ENCODE measurements around the gene HFE. TPM values are rescaled to one million over a fixed set of nuclear protein-coding genes. Genes with fewer than 3 reads are reported as not detected.

The HFE gene
- total RNA-seq, 3 donors from 2014 or later, result 8.9 to 12.0 (median 11.1) TPM

- DNase-seq (peak; percentile 88 to 92 (median 89)), ATAC-seq (peak; percentile 93)
- Histone ChIP-seq H3K4me3 (no peak overlapping the region), H3K9me3 (no peaks in the 10 kb centered on the region), H3K4me1 (ENCODE audit: low read depth) (peaks cover 17% of the 10 kb centered on the region), H3K36me3 (ENCODE audit: low read depth) (no peaks in the 10 kb centered on the region)
- intact Hi-C loops (cut with DNase I, micrococcal nuclease), result loop anchor here in 1 of 2 donors (5.0 kb wide), 1 partner anchor 42 kb away; no protein-coding TSS in a partner anchor
- TF ChIP-seq CTCF (IDR thresholded peaks at IDR 0.05), result peak; percentile 16
Observed at GRCh38 chr6:26103770-26104456, 16.7 kb downstream of the HFE start.

- Histone ChIP-seq H3K4me1 (ENCODE audit: low read depth) (peaks cover 17% of the 10 kb centered on the region), H3K9me3 (no peaks in the 10 kb centered on the region), H3K4me3 (no peak overlapping the region), H3K36me3 (ENCODE audit: low read depth) (no peaks in the 10 kb centered on the region)
- DNase-seq, result peak; percentile 47 to 62 (median 57)
- TF ChIP-seq CTCF (IDR thresholded peaks at IDR 0.05), result no peak
- ATAC-seq, result peak; percentile 34
- intact Hi-C loops (cut with DNase I, micrococcal nuclease), result loop anchor here in 1 of 2 donors (5.0 kb wide), 1 partner anchor 42 kb away; no protein-coding TSS in a partner anchor
Observed at GRCh38 chr6:26104457-26105108, 17.4 kb downstream of the HFE start.

GRCh38 chr6:26105109-26105730 is 18.0 kb downstream of the HFE start:
- intact Hi-C loops (cut with DNase I, micrococcal nuclease), result no loop called here
- no peaks in the 10 kb centered on the region for H3K9me3 ChIP-seq
- DNase-seq (no peak), ATAC-seq (no peak)
- H3K36me3 ChIP-seq (ENCODE audit: low read depth), result no peaks in the 10 kb centered on the region
- TF ChIP-seq CTCF (IDR thresholded peaks at IDR 0.05), result no peak
- H3K4me3 ChIP-seq, result no peak overlapping the region
- H3K4me1 ChIP-seq (ENCODE audit: low read depth), result peaks cover 17% of the 10 kb centered on the region

- TF ChIP-seq CTCF (IDR thresholded peaks at IDR 0.05), result no peak
- intact Hi-C loops (cut with DNase I, micrococcal nuclease), result no loop called here
- peaks cover 17% of the 10 kb centered on the region for H3K4me1 ChIP-seq (ENCODE audit: low read depth)
- no peak for ATAC-seq
- DNase-seq, result no peak
- H3K36me3 ChIP-seq (ENCODE audit: low read depth), result no peaks in the 10 kb centered on the region
- no peaks in the 10 kb centered on the region for H3K9me3 ChIP-seq
- H3K4me3 ChIP-seq, result no peak overlapping the region
Observed at GRCh38 chr6:26105842-26106241, 18.6 kb downstream of the HFE start.

- ATAC-seq, result no peak
- Histone ChIP-seq H3K4me3 (no peak overlapping the region), H3K4me1 (ENCODE audit: low read depth) (peaks cover 14% of the 10 kb centered on the region), H3K36me3 (ENCODE audit: low read depth) (no peaks in the 10 kb centered on the region), H3K9me3 (no peaks in the 10 kb centered on the region)
- no peak for TF ChIP-seq CTCF (IDR thresholded peaks at IDR 0.05)
- intact Hi-C loops (cut with DNase I, micrococcal nuclease), result no loop called here
- DNase-seq, result no peak
Observed at GRCh38 chr6:26107935-26108334, 20.7 kb downstream of the HFE start.
